Measurements from ENCODE around the gene ZMYM4. TPM values are rescaled to one million over a fixed set of nuclear protein-coding genes. Genes with fewer than 3 reads are reported as not detected.

The ZMYM4 gene
- total RNA-seq, 2 experiments from 2014 or later = 37.0 to 39.9 TPM

- TF ChIP-seq CTCF (IDR thresholded peaks at IDR 0.05) = no peak
- Histone ChIP-seq H3K4me1 (ENCODE audit: insufficient read depth, low read length) (no peaks in the 10 kb centered on the region), H3K9me3 (ENCODE audit: control insufficient read depth in 1 of 2, insufficient read depth in 1 of 2, low read length in 2 of 2) (no peaks in the 10 kb centered on the region), H3K4me3 (ENCODE audit: low read length) (no peak overlapping the region), H3K27me3 (ENCODE audit: control insufficient read depth in 1 of 2, insufficient read depth in 2 of 2, low read length in 2 of 2) (no peaks in the 10 kb centered on the region), H3K36me3 (ENCODE audit: insufficient read depth, low read length) (no peaks in the 10 kb centered on the region), H3K27ac (ENCODE audit: low read depth in 1 of 2, low read length in 2 of 2) (no peak overlapping the region)
- no peak overlapping the region for H3K4me3 Mint-ChIP-seq
- ATAC-seq (ENCODE audit: poor library complexity) = no peak
- peaks cover 29% of the 10 kb centered on the region for H3K36me3 Mint-ChIP-seq (ENCODE audit: low read depth)
- no peaks in the 10 kb centered on the region for H3K27me3 Mint-ChIP-seq
- CTCF ChIA-PET = no interaction called here
- no peak for DNase-seq
- intact Hi-C loops (cut with DNase I, micrococcal nuclease) = no loop called here
- H3K4me1 Mint-ChIP-seq (ENCODE audit: low read depth) = no peaks in the 10 kb centered on the region
- H3K27ac Mint-ChIP-seq = no peak overlapping the region
- no peaks in the 10 kb centered on the region for H3K9me3 Mint-ChIP-seq
- POLR2A ChIA-PET = interaction anchor here (0.7 kb wide), 1 partner anchor 235 kb away, joined by 4 read pairs; no protein-coding TSS in a partner anchor
Measured at GRCh38 chr1:35334485-35334884, 66.0 kb downstream of the ZMYM4 start.

GRCh38 chr1:35340519-35340918 is 72.0 kb downstream of the ZMYM4 start:
- CTCF ChIA-PET = no interaction called here
- no peaks in the 10 kb centered on the region for H3K9me3 ChIP-seq (ENCODE audit: control insufficient read depth in 1 of 2, insufficient read depth in 1 of 2, low read length in 2 of 2)
- Mint-ChIP-seq H3K9me3 (no peaks in the 10 kb centered on the region), H3K4me1 (ENCODE audit: low read depth) (peaks cover 9% of the 10 kb centered on the region), H3K27ac (no peak overlapping the region), H3K27me3 (no peaks in the 10 kb centered on the region), H3K4me3 (no peak overlapping the region), H3K36me3 (ENCODE audit: low read depth) (peaks cover 18% of the 10 kb centered on the region)
- TF ChIP-seq CTCF (IDR thresholded peaks at IDR 0.05) = no peak
- POLR2A ChIA-PET = interaction anchor here (0.6 kb wide), 1 partner anchor 10 kb away, joined by 3 read pairs; no protein-coding TSS in a partner anchor
- intact Hi-C loops (cut with DNase I, micrococcal nuclease) = no loop called here
- no peak overlapping the region for H3K4me3 ChIP-seq (ENCODE audit: low read length)
- no peaks in the 10 kb centered on the region for H3K36me3 ChIP-seq (ENCODE audit: insufficient read depth, low read length)
- H3K27me3 ChIP-seq (ENCODE audit: control insufficient read depth in 1 of 2, insufficient read depth in 2 of 2, low read length in 2 of 2) = no peaks in the 10 kb centered on the region
- no peak for DNase-seq
- no peak for ATAC-seq (ENCODE audit: poor library complexity)
- H3K27ac ChIP-seq (ENCODE audit: low read depth in 1 of 2, low read length in 2 of 2) = no peak overlapping the region
- peaks cover 2% of the 10 kb centered on the region for H3K4me1 ChIP-seq (ENCODE audit: insufficient read depth, low read length)

GRCh38 chr1:35345439-35345981 is 77.0 kb downstream of the ZMYM4 start:
- no peak for ATAC-seq (ENCODE audit: poor library complexity)
- H3K27me3 Mint-ChIP-seq = no peaks in the 10 kb centered on the region
- H3K4me1 ChIP-seq (ENCODE audit: insufficient read depth, low read length) = peaks cover 2% of the 10 kb centered on the region
- peaks cover 19% of the 10 kb centered on the region for H3K4me1 Mint-ChIP-seq (ENCODE audit: low read depth)
- no peaks in the 10 kb centered on the region for H3K9me3 Mint-ChIP-seq
- H3K27ac Mint-ChIP-seq = no peak overlapping the region
- H3K27me3 ChIP-seq (ENCODE audit: control insufficient read depth in 1 of 2, insufficient read depth in 2 of 2, low read length in 2 of 2) = no peaks in the 10 kb centered on the region
- H3K4me3 Mint-ChIP-seq = no peak overlapping the region
- H3K27ac ChIP-seq (ENCODE audit: low read depth in 1 of 2, low read length in 2 of 2) = no peak overlapping the region
- intact Hi-C loops (cut with DNase I, micrococcal nuclease) = no loop called here
- POLR2A ChIA-PET = no interaction called here
- peak overlapping the region; percentile 6 for H3K4me3 ChIP-seq (ENCODE audit: low read length)
- no peak for TF ChIP-seq CTCF (IDR thresholded peaks at IDR 0.05)
- no peaks in the 10 kb centered on the region for H3K36me3 ChIP-seq (ENCODE audit: insufficient read depth, low read length)
- CTCF ChIA-PET = no interaction called here
- DNase-seq = peak in 3 of 14 experiments; percentile 4 to 34 (median 21)
- no peaks in the 10 kb centered on the region for H3K36me3 Mint-ChIP-seq (ENCODE audit: low read depth)
- H3K9me3 ChIP-seq (ENCODE audit: control insufficient read depth in 1 of 2, insufficient read depth in 1 of 2, low read length in 2 of 2) = no peaks in the 10 kb centered on the region

Measured in CD4-positive, alpha-beta T cell (primary cell).